Stimulated activated CD4-positive, alpha-beta T cell treated with anti-CD3 and anti-CD28 coated beads, Interleukin-15, amount 100 ng/mL, for 24 hours (primary cell): Measurements from ENCODE around the gene SUCNR1.
"Not testable (repeated sequence)": the region's sequence is repeated elsewhere in the genome, so short reads cannot be mapped to it uniquely, and the experiment has no call there.

Source experiments
- DNase-seq: peaks from one replicate; pipeline ENCODE4 v3.0.0-alpha.2; 2020

The SUCNR1 gene

DNA sequence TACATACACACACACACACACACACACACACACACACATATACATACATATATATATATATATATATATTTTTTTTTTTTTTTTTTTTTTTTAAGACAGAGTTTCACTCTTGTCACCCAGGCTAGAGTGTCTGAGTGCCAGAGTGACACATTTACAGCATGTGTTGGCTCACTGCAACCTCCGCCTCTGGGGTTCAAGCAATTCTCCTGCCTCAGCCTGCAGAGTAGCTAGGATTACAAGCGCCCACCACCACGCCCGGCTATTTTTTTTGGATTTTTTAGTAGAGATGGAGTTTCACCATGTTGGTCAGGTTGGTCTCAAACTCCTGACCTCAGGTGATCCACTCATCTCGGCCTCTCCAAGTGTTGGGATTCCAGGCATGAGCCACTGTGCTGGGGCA lies 636 bp downstream of the SUCNR1 start:
- not testable (repeated sequence) for DNase-seq

DNA sequence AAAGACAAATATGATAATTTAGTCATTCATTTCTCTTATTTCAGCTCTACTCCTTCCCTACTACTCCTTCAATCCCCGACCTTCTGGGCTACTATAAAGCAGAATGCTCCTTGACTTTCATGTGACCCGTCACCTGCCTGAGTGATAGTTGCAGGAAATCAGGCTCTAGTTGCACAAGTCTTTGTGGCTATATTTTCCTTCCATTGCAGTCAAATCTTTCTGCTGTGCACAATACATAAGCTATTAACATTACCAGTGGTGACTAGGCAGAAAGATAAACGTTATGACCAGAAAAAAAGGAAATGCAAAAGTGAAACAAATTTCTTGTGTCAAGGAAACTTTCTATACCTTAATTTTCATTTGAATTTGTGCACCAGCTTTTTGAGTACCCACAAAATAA lies 2.3 kb downstream of the SUCNR1 start:
- DNase-seq, result no peak

DNA sequence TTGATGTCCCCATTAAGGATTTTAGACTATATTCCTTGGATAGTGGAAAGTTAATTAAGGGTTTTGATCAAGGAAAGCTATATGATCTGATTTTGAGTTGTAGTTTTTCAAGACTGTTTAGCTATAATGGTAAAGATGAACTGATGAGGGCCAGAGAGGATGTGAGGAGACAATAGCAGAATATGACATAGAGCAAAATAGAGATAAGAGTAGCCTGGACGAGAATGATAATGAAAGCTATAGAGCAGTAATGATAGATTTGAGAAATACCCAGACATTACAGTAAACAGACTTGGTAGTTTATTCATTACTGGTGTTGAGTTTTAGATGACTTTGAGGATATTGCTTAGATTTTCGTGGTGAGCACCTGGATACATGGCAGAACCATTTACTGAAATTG lies 3.8 kb downstream of the SUCNR1 start:
- no peak for DNase-seq

DNA sequence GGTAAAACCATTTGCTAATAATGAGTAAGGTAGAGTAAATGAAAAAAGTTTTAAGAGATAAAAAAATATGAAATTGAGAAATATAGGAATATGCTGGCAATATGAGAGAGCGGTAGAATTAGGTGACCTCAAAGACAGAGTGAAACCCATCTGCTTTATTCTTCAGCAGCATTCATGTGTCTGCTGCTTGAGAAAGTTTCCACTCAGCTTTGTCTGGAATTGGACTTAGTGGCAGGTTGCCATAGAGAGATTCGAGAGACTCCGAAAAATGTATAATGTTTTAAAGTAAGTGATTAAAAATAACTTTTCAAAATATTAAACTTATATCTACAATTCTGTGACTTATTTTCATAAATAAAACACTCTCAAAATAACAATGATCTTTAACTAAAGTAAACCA lies 5.0 kb downstream of the SUCNR1 start:
- no peak for DNase-seq

DNA sequence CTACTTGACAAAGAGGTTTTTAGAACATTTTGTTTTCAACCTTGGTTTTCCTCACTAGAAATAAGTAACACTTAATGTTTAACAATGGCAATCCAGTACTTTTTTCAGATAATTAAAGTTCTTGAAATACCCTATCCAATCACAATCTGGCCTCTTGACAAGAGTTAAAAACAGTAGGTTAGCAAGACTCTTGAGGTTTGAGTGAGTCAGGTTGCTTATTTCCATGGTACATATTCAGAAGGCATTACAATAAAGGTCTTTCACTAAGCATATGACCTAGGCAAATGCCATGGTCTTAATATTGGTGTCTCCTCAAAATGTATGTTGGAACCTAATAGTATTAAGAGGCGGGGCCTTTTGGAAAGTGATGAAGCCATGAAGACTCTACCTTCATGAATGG lies 5.6 kb downstream of the SUCNR1 start:
- DNase-seq, result no peak

DNA sequence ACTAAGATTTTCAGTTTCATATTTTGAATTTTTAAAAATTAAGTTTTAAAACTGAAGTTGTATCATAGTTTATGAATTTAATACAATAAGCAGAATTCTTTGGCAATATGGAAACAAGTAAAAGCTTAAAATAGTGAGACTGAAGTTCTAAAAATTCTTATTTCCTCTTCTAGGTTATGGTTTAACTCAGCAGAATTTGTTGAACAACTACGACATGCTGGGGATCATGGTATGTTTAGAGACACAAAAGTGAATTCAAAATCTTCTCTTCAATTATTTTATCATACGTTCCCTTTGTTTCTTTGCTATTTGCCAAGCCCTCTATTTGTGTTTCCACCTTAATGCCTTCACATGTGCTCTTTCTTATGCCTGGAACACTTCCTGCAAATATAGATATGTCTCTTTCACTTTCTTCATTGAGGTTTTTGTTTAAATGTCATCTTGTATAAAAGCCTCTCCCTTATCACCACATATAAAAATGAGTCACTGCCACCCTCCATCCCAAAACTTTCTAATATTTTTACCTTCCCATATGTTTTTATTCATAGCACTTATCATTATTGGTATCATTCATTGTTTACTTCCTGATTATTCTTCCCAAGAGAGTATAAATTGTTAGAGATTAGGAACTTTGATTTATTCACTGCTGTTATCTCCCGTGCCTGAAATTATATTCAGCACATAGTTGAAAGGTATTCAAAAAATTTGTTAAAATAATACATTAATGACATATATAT lies 6.4 kb downstream of the SUCNR1 start:
- DNase-seq, result no peak

DNA sequence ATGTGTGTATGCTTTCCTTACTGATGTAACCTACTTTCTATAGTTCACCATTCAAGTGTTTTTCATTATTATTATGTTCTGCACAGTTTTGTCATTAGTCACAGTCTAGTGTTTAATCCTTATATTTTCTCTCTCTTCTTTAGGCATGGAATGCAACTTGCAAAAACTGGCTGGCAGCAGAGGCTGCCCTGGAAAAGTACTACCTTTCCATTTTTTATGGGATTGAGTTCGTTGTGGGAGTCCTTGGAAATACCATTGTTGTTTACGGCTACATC lies 6.9 kb downstream of the SUCNR1 start:
- DNase-seq, result no peak

DNA sequence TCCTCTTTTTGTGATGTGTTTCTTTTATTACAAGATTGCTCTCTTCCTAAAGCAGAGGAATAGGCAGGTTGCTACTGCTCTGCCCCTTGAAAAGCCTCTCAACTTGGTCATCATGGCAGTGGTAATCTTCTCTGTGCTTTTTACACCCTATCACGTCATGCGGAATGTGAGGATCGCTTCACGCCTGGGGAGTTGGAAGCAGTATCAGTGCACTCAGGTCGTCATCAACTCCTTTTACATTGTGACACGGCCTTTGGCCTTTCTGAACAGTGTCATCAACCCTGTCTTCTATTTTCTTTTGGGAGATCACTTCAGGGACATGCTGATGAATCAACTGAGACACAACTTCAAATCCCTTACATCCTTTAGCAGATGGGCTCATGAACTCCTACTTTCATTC lies 7.7 kb downstream of the SUCNR1 start:
- DNase-seq, result no peak

DNA sequence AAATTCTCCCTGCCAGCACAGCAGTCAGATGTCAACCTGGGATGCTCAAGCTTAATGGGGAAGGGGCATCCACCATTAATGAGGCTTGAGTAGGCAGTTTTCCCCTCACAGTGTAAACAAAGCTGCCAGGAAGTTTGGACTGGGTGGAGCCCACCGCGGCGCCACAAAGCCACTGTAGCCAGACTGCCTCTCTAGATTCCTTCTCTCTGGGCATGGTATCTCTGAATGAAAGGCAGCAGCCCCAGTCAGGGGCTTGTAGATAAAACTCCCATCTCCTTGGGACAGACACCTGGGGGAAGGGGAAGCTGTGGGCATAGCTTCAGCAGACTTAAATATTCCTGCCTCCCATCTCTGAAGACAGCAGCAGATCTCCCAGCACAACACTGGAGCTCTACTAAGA lies 12.0 kb downstream of the SUCNR1 start:
- DNase-seq, result not testable (repeated sequence)

DNA sequence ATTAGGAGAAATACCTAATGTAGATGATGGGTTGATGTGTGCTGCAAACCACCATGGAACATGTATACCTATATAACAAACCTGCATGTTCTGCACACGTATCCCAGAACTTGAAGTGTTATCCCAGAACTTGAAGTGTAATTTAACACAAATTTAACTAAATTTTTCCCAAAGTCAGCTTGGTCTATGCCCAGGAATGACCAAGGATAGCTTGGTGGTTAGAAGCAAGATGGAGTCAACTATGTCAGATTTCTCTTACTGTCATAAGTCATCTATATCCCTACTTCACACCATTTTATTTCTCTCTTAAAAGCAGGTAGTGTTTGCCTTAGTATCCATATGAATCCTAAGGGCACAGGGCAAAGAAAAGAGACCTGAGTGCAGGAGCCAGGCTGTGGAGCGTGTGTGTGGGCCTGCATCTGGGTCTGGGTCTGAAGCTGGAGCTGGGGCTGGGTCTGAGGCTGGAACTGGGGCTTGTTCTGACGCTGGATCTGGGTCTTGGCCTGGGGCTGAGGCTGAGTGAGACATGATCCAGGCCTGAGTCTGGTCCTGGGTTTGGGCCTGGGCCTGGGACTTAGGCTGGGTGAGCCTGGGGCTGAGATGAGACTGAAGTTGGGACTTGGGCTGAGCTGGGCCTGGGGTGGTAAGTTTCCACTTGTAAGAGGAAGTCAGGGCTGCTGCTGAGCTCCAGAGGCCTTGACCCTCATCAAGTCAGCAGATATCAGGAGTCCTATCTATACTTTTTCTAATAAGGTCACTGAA lies 14.2 kb downstream of the SUCNR1 start:
- DNase-seq, result not testable (repeated sequence)

DNA sequence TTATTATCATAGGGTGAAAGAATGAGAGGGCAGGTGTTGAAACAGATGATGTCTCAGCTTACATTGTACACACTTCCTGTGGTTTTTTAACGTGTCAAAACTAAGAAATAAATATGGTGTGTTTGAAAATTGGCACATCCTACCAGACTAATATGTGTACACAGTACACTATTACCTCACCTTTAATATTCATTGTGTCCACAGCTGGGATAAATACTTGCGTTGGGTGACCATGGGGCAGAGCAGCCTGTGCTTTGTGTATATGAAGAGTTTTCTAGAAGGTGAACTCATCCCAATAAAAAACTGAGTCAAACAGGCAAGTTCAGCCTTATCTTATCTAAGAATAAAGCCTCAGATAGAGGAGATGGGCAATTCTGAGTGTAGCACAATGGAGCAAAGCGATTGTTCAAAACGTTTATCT lies 17.3 kb downstream of the SUCNR1 start:
- no peak for DNase-seq

DNA sequence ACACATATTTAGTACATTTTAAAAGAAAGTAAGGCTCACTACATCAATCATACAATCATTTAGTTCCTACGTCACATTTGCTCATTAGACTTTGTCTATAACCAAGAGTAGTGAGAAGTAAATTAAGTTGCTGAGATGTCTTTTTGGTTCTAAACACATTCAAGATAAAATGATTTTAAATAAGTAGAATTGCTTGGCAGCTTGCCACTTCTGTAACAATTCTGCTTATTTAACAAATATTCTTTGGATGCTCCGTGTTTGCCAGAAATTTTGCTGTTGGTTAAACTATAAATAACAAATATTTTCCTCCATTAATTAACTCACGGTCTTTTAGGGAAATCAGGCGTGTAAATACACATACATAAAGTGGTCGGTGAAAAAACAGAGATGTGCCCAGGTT lies 18.3 kb downstream of the SUCNR1 start:
- no peak for DNase-seq

DNA sequence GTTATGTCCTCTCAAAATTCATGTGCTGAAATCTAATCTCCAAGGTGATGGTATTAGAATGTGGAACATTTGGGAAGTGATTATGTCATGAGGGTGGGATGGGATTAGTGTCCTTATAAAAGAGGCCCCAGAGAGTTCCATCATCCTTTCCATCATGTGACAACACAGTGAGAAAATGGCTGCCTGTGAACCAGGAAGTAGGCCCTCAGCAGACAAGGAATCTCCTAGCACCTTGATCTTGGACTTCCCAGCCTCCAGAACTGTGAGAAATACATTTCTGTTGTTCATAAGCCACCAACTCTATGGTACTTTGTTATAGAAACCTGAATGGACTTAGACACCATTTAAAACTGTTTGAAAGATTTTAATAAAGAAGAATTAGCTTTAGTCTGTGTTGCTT lies 20.8 kb downstream of the SUCNR1 start:
- no peak for DNase-seq

DNA sequence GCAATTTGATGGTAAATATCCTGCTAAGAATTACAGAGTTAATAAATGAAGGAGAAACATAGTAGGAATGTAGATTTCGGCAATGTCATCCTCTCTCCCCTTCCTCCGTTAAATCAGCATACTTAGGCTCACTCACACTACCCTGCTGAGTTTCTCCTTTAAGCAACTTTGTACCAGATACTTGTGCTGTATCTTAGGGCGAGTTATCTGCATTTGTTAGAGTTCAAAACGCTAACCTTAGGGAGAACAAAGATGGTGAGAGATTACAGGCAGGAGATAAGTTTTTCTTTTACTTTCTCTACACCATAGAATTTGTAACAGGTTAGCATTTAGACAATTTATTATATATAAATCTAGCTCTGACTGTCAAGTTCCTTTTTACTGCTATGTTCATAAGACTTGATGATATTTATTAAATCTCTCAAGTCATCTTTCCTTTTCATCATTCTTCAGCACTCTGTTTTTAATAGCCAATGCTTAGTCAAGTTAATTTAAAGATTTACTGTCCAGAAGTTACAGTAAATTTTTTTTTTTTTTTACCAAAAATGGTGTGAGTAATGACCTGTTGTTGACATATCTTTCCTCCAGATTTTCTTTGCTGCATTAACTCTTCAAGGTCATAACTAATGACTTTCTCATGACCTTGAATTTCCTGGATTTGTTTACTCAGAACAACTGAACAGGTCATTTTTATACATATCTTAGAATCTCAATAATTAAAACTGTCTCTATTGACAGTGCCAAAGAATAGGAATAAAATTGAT lies 22.2 kb downstream of the SUCNR1 start:
- DNase-seq, result no peak

DNA sequence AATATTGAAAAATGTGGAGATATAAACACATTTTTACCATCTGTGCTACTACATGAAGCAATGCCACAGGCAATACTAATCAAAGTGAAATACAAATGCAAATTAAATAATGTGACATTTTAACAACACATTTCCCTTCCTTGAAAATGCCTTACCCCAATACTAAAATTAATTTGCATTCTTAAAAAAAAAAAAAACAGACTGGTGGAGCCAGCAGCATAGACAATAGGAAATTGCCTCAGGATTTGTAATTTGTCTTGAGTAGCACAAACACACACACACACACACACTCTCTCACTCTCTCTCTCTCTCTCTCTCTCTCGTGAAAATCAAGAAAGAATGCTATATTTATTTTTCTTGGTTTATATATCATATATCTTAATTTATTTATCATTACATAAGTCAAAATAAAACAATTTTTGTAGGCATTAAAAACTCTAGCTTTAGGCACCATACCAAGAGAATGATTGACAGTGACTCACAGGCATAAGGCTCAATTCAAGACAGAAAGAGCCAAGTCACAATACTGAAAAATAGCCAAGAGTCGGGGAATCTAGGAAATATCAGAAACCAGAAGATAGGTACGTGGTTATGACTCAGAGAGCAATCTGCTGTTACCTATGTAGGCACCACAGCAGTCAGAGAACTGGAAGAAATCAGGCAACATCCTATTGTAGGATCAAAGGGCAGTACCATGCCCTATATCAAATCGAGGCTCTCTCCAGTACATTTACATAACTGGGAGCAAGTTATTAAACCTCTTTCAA lies 23.0 kb downstream of the SUCNR1 start:
- no peak for DNase-seq

DNA sequence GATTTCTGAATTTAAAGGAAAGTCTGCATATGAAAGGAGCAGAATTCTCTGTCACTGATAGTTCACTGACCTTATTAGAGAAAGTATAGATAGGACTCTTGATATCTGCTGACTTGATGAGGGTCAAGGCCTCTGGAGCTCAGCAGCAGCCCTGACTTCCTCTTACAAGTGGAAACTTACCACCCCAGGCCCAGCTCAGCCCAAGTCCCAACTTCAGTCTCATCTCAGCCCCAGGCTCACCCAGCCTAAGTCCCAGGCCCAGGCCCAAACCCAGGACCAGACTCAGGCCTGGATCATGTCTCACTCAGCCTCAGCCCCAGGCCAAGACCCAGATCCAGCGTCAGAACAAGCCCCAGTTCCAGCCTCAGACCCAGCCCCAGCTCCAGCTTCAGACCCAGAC lies 24.7 kb downstream of the SUCNR1 start:
- not testable (repeated sequence) for DNase-seq

DNA sequence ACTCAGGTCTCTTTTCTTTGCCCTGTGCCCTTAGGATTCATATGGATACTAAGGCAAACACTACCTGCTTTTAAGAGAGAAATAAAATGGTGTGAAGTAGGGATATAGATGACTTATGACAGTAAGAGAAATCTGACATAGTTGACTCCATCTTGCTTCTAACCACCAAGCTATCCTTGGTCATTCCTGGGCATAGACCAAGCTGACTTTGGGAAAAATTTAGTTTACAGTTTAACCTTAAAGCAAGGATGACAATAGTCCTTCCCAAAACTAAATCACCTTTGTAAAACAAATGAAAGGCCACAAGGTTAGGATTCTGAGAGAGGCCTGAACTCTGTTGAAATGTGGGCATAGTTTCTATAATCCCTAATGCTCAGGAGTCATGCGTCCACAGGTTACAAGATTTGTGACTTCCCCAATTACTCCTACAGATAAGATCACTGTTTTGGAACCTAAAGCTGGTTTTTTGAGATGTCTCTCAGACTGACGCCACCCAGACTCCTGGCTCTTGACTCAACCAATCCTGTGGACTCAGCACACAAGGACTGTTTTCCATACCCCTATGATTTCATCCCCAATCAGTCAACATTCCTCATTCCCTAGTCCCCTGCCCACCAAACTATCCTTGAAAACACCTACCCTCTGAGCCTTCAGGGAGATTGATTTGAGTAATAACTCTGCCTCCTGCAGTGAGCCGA lies 25.3 kb downstream of the SUCNR1 start:
- not testable (repeated sequence) for DNase-seq

DNA sequence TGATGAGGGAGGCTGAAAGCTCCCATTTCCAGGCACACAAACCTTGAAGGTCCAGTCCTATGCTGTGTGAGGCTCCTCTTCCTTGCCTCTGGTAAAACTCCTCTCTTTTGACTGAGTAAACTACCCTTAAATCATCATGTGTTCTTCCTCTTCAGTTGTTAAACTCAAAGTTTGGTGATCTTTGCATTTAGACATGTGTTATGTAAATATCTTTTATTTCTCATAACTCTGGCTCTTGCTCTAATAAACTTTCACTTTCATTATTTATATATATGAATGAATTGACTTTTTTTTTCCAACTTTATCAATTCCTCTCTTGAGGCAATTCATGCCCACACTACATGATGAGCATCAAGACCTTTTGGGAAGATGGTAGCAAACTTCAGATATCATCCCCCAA lies 26.6 kb downstream of the SUCNR1 start:
- no peak for DNase-seq

DNA sequence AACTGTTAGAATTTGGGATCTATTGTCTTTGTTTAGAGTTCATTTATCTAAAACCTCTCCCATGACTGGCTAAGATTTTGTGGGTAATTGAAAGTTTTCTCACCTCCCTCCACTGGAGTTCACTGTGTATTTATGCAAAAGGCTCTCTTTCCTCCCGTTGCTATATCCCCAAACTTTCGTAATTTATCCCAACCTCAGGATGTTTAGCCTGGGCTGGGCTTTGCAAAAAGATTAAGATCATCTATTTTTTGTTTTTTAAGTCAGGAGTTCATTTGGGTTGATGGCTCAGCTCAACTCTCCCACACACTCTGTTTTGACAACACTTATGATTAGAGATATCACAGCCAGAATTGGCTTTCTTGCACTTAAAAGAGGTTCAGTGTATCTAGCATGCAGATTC lies 27.0 kb downstream of the SUCNR1 start:
- DNase-seq, result no peak

DNA sequence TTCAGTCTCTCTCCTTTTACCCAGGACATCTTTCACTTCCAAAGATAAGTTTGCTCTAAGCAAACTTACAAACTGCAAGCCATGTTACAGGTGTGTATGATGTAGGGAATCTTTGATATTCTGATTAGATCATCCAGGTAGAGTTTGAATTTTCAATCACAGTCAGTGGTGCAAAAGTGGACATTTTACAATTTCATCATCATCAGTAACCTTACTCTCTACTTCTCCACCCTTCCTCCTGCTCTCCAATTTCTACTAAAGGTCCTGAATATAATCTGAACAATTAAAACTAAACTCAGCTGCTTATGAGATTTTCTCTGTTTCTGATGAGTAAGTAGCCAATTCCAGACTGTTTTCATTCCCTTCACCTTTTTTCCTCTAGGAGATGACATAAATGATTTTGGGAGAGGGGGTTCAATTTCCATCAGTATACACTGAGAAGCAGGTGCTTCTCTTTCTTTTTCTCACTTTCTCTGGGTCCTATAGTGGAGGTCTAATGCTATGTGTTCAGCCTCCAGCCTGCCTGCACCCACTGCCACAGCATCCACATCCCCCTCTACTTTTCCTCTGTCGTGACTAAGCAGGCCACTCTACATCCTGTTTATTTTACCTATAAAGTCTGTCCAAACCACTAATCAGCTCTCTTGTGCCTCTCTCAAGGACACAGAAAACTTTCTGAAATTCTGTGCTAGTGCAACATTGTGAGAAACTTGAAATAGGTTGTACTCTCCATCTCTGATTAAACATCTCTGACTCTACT lies 27.6 kb downstream of the SUCNR1 start:
- no peak for DNase-seq

DNA sequence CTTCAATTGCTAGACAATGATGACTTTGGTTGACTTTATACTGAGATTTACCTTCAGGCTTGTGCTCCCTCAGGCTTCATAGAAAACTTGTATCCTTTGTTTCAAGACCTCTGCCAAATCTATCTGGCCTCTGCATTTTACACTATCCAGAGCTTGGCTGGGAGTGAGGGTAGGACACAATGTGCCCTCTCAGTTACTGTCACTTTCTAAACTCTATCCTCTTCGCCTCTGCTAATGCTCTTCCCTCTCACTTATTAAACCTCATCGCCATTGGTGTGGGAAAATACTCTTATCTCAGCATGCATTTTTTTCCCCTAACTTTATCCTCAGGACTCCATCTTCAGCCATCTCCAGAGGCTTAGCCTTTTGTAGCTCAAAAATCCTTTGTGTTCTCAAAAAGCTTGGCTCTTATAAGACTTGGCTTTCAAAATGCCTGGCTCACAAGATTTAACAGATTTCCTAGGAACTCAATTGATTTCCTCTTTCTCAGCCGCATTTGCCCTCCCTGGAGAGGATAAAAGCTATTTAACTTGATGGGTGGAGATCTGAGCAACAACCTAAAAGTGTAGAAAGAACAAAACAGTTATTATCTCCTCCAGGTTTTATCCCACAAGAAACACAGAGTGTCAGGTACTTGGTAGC lies 28.3 kb downstream of the SUCNR1 start:
- no peak for DNase-seq
